Fibroblast of skin of scalp (primary cell): ENCODE measurements around the gene PTPRN2.

Experiments used
- DNase-seq: peaks from one replicate; pipeline ENCODE4 v3.0.0-alpha.2; 2013

The PTPRN2 gene

DNA sequence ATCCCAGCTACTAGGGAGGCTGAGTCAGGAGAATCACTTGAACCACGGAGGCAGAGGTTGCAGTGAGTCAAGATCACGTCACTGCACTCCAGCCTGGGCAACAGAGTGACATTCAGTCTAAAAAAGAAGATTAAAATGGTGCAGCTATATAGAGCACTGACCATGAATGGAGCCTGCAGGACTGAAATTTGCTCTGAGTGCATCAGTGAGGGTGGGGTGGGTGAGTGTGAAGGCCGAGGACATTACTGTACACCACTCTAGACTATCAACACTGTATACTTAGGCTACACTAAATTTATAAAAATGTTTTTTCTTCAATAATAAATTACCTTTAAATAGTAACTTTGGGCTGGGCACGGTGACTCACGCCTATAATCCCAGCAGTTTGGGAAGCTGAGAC is 294.7 kb downstream of the PTPRN2 start:
- DNase-seq = no peak

- DNase-seq = no peak
Measured at GRCh38 chr7:158291998-158292397, 295.6 kb downstream of the PTPRN2 start.

DNA sequence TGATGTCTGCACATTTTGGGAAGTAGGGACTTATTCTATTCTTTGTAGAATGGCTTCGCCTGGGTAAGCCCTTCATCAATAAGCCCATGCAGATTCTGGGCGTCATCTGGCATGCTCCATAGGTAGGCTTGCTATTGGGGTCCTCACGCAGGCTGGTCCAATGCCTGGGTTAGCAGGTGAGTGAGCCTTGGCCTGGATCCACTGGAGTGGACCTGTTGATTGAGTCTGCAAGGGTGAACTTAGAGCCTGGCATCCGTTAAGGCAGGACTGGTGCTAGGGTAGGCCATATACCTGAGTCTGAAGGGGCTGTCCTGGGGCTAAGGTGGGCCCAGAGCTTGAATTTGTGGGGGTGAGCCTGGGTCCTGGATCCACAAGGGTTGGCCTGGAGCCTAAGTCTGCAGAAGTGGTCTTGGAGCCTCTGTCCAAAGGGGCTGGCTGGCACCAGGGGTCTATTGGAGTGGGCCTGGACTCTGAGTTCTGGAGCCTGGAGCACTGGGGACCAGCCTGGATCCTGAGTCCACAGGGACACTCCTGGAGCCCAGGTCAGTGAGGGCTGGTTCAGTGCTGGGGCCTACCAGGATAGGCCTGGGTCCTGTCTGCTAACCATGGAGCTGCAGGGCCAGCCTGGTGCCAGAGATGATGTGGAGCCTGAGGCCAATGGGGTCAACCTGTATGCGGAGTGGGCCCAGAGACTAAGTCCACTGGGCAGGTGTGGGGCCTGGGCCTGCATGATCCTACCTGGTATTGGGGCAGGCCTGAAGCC is 297.7 kb downstream of the PTPRN2 start:
- DNase-seq = no peak

DNA sequence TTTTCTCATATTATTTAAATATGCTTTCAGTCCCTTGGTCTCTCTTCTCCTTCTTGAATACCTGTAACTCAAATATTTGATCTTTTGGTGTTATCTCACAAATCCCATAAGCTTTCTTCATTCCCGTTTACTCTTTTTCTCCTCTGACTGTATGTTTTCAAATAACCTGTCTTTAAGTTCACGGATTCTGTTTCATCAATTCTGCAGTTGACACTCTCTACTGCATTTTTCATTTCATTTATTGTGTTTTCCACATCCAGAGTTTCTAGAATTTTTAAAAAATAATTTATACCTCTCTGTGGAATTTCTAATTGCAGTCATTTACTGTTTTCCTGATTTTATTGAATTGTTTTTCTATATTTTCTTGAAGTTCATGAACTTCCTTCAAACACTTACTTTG is 298.4 kb downstream of the PTPRN2 start:
- DNase-seq = no peak

GRCh38 chr7:158286210-158286609 is 301.4 kb downstream of the PTPRN2 start:
- no peak for DNase-seq

GRCh38 chr7:158285383-158285770 is 302.2 kb downstream of the PTPRN2 start:
- DNase-seq = no peak

- DNase-seq = no peak
Measured at GRCh38 chr7:158284617-158285382, 302.8 kb downstream of the PTPRN2 start.

DNA sequence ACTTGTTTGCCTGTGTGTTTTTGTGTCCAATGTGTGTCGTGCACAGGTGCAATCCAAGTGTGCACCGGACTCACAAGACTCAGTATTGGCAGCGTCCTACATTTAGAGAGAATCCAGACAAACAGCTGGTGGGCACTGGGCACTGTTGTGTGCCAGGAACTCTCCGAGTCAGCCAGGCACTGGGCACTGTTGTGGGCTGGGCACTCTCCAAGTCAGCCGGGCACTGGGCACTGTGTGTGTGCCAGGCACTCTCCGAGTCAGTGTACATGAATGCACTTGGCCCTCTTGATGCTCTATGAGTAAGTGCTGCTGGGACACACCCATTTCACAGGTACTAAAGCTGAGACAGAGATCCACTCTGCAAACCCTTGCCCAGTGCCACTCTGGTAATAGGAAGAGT is 303.5 kb downstream of the PTPRN2 start:
- no peak for DNase-seq

DNA sequence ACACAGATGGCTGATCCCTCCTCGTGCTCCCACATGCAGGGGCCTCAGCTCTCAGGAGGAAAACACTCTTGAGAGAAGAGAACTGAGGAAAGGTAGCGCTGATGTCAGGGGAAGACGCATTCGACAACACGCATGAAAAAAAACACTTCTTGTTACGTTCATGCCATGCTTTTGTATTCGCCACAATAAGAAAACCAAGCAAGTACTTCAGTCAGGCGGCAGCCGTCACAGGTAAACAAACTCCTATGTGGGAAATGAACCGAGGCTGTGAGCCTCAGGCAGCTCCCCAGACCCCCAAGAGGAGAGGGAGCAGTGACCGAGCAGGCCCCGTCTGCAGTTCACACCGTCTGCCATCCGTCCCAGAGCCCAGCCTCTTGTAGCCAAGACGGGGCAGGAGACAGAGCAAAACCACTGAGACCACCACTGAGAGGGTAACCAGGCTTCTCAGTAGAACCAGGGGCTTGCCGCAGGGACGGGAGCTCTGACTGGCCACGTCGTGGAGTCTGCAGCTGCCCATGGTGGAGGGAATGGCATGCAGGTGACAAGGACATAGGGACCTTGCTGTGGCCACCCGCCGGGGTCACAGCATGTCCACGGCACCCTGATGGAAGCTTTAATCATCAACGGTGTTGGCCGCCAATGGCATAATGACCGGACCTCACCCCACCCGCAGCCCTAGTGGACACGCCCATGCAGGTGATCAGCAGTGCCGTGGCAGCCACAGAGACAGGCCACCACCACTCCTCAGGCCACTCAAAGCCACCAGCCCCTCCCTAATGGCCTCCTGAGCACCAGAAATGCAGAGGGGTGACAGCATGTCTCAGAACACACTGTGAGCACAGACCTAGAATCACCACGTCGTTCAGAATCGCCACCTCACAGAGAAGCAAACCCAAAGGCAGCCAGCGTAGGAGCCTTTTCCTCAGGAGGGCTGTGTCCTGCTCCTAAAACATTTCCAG is 304.3 kb downstream of the PTPRN2 start:
- DNase-seq = no peak

DNA sequence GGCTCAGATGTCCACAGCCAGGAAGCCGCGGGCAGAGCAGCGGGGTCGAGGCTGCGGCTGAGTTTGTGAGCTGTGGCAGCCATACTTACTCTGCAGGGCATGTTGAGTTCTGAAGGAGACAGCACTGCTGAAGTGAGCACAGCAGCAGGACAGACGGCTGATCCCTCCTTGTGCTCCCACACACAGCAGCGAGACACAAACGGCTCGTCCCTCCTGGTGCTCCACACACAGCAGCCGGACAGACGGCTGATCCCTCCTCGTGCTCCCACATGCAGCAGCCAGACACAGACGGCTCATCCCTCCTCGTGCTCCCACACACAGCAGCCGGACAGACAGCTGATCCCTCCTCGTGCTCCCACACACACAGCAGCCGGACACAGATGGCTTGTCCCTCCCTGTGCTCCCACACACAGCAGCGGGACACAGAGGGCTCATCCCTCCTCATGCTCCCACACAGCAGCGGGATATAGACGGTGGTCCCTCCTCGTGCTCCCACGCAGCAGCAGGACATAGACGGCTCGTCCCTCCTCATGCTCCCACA is 305.1 kb downstream of the PTPRN2 start:
- DNase-seq = no peak

- DNase-seq = no peak
Measured at GRCh38 chr7:158281441-158281840, 306.2 kb downstream of the PTPRN2 start.

GRCh38 chr7:158280448-158281144 is 307.0 kb downstream of the PTPRN2 start:
- no peak for DNase-seq

GRCh38 chr7:158279539-158280447 is 307.8 kb downstream of the PTPRN2 start:
- DNase-seq = no peak

GRCh38 chr7:158278745-158279320 is 308.8 kb downstream of the PTPRN2 start:
- DNase-seq = no peak

- DNase-seq = no peak
Measured at GRCh38 chr7:158277219-158278141, 310.1 kb downstream of the PTPRN2 start.

DNA sequence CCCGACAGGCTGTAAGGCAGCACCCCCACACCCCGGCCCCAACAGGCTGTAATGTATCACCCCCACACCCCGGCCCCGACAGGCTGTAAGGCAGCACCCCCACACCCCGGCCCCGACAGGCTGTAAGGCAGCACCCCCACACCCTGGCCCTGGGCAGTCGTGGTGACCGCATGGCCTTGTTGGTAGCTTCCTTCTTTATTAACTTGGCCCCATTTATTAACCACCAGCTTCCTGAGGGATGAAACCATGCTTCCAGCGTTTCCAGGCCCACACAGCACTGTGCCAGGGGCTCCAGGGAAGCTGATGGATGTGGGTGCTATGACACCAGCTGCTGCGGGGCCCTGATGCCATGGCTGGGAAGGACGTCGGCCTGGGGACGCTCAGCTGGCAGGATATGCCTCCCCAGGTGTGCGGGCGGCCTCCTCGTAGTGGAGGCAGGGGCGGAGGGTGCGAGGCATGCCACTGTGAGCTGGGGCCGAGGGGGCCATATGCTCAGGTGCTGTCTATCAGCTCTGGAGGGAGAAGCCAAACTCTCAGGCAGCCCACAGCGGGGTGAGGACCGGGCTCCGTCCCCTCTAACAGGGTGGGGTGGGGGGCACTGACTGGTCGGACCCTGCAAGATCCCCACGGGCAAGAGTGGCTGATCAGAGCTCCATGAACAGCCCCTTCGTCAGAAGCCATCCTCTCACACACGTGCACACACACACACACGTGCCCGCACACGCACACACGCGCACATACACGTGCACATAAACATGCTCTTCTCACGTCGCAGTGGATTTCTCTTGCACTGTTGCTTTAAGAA is 311.0 kb downstream of the PTPRN2 start:
- DNase-seq = no peak

- DNase-seq = no peak
Measured at GRCh38 chr7:158275711-158276413, 311.8 kb downstream of the PTPRN2 start.

GRCh38 chr7:158274996-158275395 is 312.6 kb downstream of the PTPRN2 start:
- DNase-seq = no peak
